OCI-LY1 (cell line): ENCODE results near the gene WBP2.

ENCODE experiments used
- CTCF ChIP-seq: fragments of 200-600 bp; sonication (generic), shearing (Covaris generic); IDR thresholded peaks from 2 replicates; pipeline ENCODE4 v1.5.1; 2017; ENCODE audit warnings: mild to moderate bottlenecking, antibody characterized with exemption, low read length, moderate library complexity, mixed read lengths
- EZH2 ChIP-seq: fragments of 200-600 bp; sonication (generic), shearing (Covaris generic); IDR thresholded peaks from 2 replicates; pipeline ENCODE4 v1.8.0; 2017; ENCODE audit warnings: borderline replicate concordance, mixed run types, mild to moderate bottlenecking, antibody characterized with exemption, low read length, moderate library complexity, mixed read lengths

- TF ChIP-seq CTCF (no peak), EZH2 (no peak)
Observed at GRCh38 chr17:75821552-75821951, 33.6 kb downstream of the WBP2 start.
